Esophagus (tissue), 2 donors: ENCODE results near the gene NOX3. TPM values are rescaled to one million over a fixed set of nuclear protein-coding genes. Genes with fewer than 3 reads are reported as not detected.

Experiments used
- H3K27ac ChIP-seq, 2 donors: one replicate each; pipeline ENCODE4 v1.5.1; 2013; ENCODE audit warnings: low read depth in 2 of 2, mild to moderate bottlenecking in 2 of 2, inconsistent platforms in 1 of 2, low read length in 1 of 2, moderate library complexity in 1 of 2
- H3K27me3 ChIP-seq, 2 donors: one replicate each; pipeline ENCODE4 v1.6.1; 2013; ENCODE audit warnings: low read length in 2 of 2, control low read depth in 1 of 2, mild to moderate bottlenecking in 1 of 2; ENCODE audit not compliant: insufficient read depth in 2 of 2, control insufficient read depth in 1 of 2
- H3K36me3 ChIP-seq, 2 donors: one replicate each; pipeline ENCODE4 v1.6.1; 2013; ENCODE audit warnings: low read length in 1 of 2; ENCODE audit not compliant: control insufficient read depth in 2 of 2, insufficient read depth in 2 of 2
- H3K4me1 ChIP-seq, 2 donors: one replicate each; pipeline ENCODE4 v1.6.1; 2013; ENCODE audit warnings: low read length in 1 of 2; ENCODE audit not compliant: control insufficient read depth in 2 of 2, insufficient read depth in 2 of 2
- H3K4me3 ChIP-seq, 2 donors: one replicate each; pipeline ENCODE4 v1.5.1; 2013; ENCODE audit warnings: low read length in 2 of 2, mild to moderate bottlenecking in 2 of 2, low read depth in 1 of 2, moderate library complexity in 1 of 2
- H3K9me3 ChIP-seq, 2 donors: one replicate each; pipeline ENCODE4 v1.6.1; 2013; ENCODE audit warnings: mild to moderate bottlenecking in 2 of 2, low read depth in 1 of 2, low read length in 1 of 2, moderate library complexity in 1 of 2; ENCODE audit not compliant: control insufficient read depth in 2 of 2, insufficient read depth in 1 of 2
- WGBS, 2 donors: extraction: QIAGEN DNeasy Blood & Tissue Kit; methylation state at CpG; one replicate each; pipeline ENCODE4 v1.1.7; 2013; 5-methylcytosine and 5-hydroxymethylcytosine counted together
- polyA plus RNA-seq, 2 donors: library from polyadenylated mRNA; stranded (reverse); fragments of 200-250 nt; gene quantifications; one replicate each; pipeline ENCODE4 v1.2.3, GENCODE V29; 2013
- donor health status: healthy with polysubstance abuse.
- donor health status: Bipolar disorder and iron deficiency.

Gene NOX3
- polyA plus RNA-seq, 2 donors, result not detected

DNA sequence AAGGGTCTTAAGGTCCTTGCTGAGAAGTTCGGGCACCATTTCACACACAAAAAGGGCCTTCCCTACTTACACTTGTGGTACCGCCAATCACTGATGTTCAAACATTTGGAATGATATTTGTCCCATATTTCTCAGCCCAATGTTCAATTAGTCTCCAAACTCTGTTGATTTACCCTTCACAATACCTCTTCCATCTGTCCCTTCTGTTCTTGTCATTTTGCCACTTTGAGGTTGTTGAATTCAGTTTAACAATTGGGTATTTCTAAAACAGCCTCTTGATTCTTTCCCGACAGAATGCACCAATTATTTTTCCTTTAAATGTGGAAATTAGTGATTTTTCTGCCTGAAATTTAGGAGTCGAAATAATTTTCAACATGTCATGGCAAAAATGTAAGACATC, 46.2 kb downstream of the NOX3 start:
- Histone ChIP-seq H3K27me3 (no peaks in the 10 kb centered on the region), H3K4me1 (no peaks in the 10 kb centered on the region), H3K4me3 (no peak overlapping the region), H3K27ac (no peak overlapping the region), H3K9me3 (no peaks in the 10 kb centered on the region), H3K36me3 (no peaks in the 10 kb centered on the region)
- 86 to 91% methylated on average over 4 of the region's 4 CpGs for WGBS, 2 donors

DNA sequence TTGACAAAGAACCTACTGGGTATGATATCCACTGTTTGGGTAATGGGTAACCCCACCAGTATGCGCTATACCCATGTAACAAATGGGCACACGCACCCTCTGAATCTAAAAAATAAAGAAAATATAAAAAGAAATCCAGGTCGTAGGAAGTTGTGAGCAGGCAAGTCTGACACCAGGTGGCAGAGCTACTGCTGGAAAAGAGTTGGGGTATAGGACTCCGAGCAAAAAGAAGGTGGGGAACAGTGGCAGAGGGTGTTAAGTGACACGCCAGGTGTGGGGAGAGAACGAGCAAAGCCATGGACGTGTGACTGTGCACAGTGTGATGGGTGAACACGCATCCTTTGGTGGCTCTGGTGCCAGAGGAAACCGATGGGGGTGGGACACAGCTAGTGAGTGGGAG, 46.7 kb downstream of the NOX3 start:
- H3K36me3 ChIP-seq, result no peaks in the 10 kb centered on the region
- H3K27ac ChIP-seq, result no peak overlapping the region
- no peak overlapping the region for H3K4me3 ChIP-seq
- WGBS, 2 donors, result 89% methylated on average over 9 of the region's 9 CpGs
- H3K9me3 ChIP-seq, result no peaks in the 10 kb centered on the region
- no peaks in the 10 kb centered on the region for H3K4me1 ChIP-seq
- H3K27me3 ChIP-seq, result no peaks in the 10 kb centered on the region

DNA sequence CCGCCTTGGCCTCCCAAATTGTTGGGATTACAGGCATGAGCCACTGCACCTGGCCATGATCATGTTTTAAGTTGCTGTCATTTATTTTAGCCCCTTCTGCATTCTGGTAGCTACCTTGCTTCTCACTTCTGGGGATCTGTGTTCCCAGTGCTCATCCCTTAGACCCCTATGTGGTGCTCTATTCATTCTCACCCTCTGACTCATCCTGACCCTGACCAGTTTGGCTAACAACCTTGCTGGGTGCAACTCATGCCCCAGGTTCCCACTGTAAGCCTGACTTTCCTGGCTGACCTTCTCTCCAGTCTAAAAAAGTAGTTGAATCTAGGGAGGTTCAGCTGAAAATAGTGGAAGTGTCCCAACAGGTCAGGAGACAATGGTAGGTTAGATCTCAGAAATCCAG, 47.4 kb downstream of the NOX3 start:
- WGBS, 2 donors, result 92 to 98% methylated on average over 1 of the region's 1 CpG
- no peaks in the 10 kb centered on the region for H3K9me3 ChIP-seq
- no peaks in the 10 kb centered on the region for H3K4me1 ChIP-seq
- no peak overlapping the region for H3K4me3 ChIP-seq
- no peak overlapping the region for H3K27ac ChIP-seq
- H3K36me3 ChIP-seq, result no peaks in the 10 kb centered on the region
- no peaks in the 10 kb centered on the region for H3K27me3 ChIP-seq

DNA sequence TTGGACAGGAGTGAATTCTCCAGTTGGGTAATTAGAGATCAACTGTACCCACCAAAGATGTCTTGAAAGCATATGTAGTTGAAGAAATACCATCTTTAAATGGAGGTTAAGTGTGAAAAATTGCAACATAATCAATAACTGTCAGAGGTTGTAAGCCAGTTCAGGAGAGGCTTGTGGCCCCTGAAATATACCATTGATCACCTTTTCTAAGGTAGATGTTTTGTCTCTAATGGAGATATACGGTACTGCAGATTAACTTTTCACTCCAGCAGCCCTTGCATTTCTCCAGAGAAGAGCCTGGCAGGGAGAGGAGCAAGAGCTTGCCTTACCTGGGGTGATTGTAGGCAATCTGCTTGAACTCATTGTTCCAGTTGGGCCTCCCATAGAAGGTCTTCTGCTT, 48.8 kb downstream of the NOX3 start:
- no peak overlapping the region for H3K27ac ChIP-seq
- WGBS, 2 donors, result 76 to 86% methylated on average over 1 of the region's 1 CpG
- no peaks in the 10 kb centered on the region for H3K36me3 ChIP-seq
- no peak overlapping the region for H3K4me3 ChIP-seq
- H3K9me3 ChIP-seq, result no peaks in the 10 kb centered on the region
- H3K4me1 ChIP-seq, result no peaks in the 10 kb centered on the region
- no peaks in the 10 kb centered on the region for H3K27me3 ChIP-seq

DNA sequence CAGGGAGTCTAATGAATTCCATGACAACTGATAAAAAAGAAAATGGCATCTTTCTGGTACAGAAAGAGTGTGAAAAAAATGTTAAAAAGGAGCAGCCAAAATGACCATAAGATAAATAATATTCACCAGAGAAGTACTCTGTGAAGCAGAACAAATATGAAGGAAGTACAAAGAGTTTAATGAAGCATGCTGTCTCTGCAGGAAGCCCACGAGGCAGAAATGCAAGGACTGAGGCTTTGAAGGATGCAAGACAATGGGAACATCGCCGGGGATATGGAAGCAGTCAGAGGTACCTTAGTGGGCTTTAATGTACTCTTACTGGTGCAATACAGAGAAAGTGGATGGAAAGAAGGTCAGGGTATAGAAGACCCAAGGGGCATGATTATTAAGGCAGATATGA, 50.7 kb downstream of the NOX3 start:
- 58 to 82% methylated on average over 3 of the region's 3 CpGs for WGBS, 2 donors
- H3K27ac ChIP-seq, result no peak overlapping the region
- no peak overlapping the region for H3K4me3 ChIP-seq
- H3K4me1 ChIP-seq, result no peaks in the 10 kb centered on the region
- H3K27me3 ChIP-seq, result no peaks in the 10 kb centered on the region
- H3K9me3 ChIP-seq, result no peaks in the 10 kb centered on the region
- H3K36me3 ChIP-seq, result no peaks in the 10 kb centered on the region

DNA sequence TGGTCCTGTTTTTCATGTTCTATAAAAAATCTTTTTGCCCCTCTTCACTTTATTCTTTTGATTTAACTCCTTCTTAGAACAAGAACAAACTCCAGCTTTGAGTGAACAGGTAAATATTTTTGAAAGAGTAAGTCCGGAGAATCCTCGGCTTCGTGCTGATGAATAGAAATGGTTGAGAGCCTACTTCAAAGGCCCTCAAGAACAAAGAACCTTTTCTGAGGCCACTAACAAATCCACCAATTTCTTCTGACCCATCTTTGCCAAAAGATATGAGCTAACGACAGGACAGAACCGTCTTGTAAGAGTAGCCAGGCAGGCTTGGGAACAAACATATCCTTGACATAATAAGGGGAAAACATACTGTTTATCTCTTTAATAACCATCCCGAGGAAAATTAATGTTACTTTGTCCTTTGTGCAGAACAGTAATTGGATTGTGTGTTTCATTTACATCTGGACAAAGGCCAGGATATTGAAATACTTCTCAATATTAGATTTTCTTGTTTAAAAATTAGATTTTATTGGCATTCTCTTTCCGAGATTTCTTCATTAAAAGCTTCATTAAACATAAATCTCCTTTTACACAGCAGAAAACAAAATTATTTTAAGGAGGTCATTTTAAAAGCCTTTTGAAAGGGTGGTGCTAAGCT, 52.9 kb downstream of the NOX3 start:
- no peaks in the 10 kb centered on the region for H3K36me3 ChIP-seq
- no peaks in the 10 kb centered on the region for H3K9me3 ChIP-seq
- H3K4me1 ChIP-seq, result no peaks in the 10 kb centered on the region
- H3K27me3 ChIP-seq, result no peaks in the 10 kb centered on the region
- H3K27ac ChIP-seq, result no peak overlapping the region
- 61 to 72% methylated on average over 7 of the region's 7 CpGs for WGBS, 2 donors
- H3K4me3 ChIP-seq, result no peak overlapping the region

DNA sequence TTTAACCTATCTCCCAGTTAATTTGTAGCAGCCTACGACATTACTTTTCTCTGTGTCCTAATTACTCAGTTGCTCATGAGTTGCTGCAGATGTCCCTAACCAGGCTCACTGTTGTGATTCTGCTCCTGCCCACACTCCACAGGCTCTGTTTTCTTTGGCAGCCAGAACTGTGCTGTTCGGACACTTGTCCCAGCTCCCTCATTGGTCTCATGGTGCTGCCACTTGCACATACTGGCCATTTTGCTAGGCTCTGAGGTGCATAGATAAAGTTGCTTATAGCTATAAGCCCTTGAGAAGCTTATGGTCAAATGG, 55.0 kb downstream of the NOX3 start:
- Histone ChIP-seq H3K27me3 (no peaks in the 10 kb centered on the region), H3K4me1 (no peaks in the 10 kb centered on the region)
- WGBS, 2 donors, result 72 to 81% methylated on average over 2 of the region's 2 CpGs

DNA sequence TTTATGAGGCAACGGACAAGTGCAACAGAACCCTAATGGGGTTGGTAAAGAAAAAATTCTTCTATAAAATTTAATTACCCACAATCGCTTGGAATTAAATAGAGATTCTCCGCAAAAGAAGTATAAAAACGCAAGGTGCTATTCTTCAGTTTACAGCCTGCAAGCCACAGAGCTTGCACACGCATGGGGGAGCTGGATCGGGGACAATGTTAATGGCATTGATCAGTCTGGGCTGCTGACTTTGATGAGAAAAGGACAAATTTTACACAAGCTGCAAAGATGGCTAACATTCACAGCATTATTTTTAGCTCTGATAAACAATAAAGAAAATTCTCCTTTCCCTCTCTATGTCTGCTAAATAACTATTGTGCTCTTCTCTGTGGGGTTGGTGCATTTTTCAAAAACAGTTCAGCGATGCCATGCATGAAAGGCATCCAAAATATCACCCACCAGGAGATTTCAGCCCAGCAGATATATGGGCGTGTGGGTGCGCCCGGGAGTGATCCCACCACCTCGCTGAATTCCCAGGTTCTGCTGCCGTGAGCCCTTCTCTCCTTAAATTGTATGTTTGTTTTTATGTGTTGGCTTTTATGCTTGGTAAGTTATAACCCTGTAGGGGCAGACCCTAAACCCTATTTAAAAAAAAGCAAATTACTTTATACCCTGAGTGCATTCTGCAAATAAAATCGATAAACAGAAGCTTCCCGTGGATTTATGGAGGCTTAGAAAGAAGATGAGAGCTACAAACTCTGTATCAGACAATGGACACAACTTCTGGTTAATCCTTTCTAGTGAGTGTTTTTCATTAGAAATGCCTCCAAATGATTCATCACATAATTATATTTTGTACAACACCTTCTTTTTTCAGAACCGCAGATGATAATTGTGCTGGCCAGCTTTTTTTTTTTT, 55.6 kb downstream of the NOX3 start:
- H3K9me3 ChIP-seq, result no peaks in the 10 kb centered on the region
- no peaks in the 10 kb centered on the region for H3K36me3 ChIP-seq
- WGBS, 2 donors, result 85 to 86% methylated on average over 15 of the region's 15 CpGs
- H3K27ac ChIP-seq, result no peak overlapping the region
- H3K4me1 ChIP-seq, result no peaks in the 10 kb centered on the region
- no peaks in the 10 kb centered on the region for H3K27me3 ChIP-seq
- no peak overlapping the region for H3K4me3 ChIP-seq

More for the DNA sequence above, 55.0 kb downstream of the NOX3 start:
- no peaks in the 10 kb centered on the region for H3K9me3 ChIP-seq
- H3K36me3 ChIP-seq, result no peaks in the 10 kb centered on the region
- no peak overlapping the region for H3K4me3 ChIP-seq
- no peak overlapping the region for H3K27ac ChIP-seq

DNA sequence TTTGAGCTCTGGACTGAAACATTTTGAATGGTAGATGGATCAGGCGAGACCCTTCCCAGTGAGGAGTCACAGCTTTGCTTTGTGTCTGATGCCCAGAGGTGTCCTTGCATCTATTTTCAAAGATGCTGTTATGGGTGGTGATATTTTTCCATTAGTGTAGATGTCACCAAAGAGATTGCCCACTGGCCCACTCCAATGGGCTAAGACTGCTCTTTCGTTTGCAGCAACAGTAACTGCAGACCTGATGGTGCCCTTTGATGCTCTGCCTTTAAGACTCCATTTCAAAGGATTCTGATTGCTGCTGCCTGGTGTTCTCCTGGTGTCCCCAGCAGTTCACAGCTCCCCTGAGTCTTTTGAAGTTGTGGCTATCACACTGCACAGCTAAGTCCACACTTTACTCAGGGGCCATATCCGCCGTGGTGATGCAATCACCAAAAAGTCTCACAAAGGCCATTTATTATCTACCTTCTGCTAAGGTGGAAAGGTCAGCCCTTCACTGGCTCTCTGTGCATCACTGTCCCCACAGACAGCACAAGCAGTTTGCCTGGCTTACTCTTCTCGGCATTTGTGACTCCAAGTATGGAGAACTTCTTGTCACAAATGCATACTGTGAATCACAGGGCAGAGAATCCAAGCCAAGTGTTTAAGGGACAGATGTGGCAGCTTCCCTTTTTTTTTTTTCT, 56.4 kb downstream of the NOX3 start:
- 66 to 76% methylated on average over 5 of the region's 5 CpGs for WGBS, 2 donors
- H3K4me3 ChIP-seq, result no peak overlapping the region
- H3K27ac ChIP-seq, result no peak overlapping the region
- no peaks in the 10 kb centered on the region for H3K27me3 ChIP-seq
- no peaks in the 10 kb centered on the region for H3K36me3 ChIP-seq
- no peaks in the 10 kb centered on the region for H3K9me3 ChIP-seq
- no peaks in the 10 kb centered on the region for H3K4me1 ChIP-seq
